Stomach (tissue), 9 donors: ENCODE data around the gene SEZ6L2. TPM values are rescaled to one million over a fixed set of nuclear protein-coding genes. Genes with fewer than 3 reads are reported as not detected.
A peak's percentile ranks its signal among the peaks of the same experiment; 100 is the strongest.

ENCODE experiments used
- DNase-seq, 2 donors: peaks; one replicate each; pipeline versions ENCODE4 v3.0.0 to v3.0.0-alpha.2; 2013 to 2019
- H3K27ac ChIP-seq, 5 donors: fragments of 200-600 bp in 4 of 5; sonication (generic) in 4 of 5; one replicate each; pipeline ENCODE4 v1.5.1; 2013 to 2019; ENCODE audit warnings: mild to moderate bottlenecking in 1 of 5, moderate library complexity in 1 of 5
- H3K27me3 ChIP-seq, 3 donors: fragments of 200-600 bp; sonication (generic); one replicate each; pipeline ENCODE4 v1.5.1; 2017 to 2019; ENCODE audit warnings: mixed run types in 1 of 3
- H3K36me3 ChIP-seq, 4 donors: fragments of 200-600 bp; sonication (generic); 1 replicate in 3 of 4; 2 replicates in 1 of 4; pipeline ENCODE4 v1.5.1; 2016 to 2019
- H3K4me1 ChIP-seq, 4 donors: fragments of 200-600 bp; sonication (generic); one replicate each; pipeline ENCODE4 v1.5.1; 2016 to 2019
- H3K4me3 ChIP-seq, 4 donors: fragments of 200-600 bp; sonication (generic) in 3 of 4; one replicate each; pipeline ENCODE4 v1.5.1; 2016 to 2019; ENCODE audit warnings: mild to moderate bottlenecking in 1 of 4
- H3K9me3 ChIP-seq, 4 donors: fragments of 200-600 bp; sonication (generic); one replicate each; pipeline ENCODE4 v1.5.1; 2016 to 2019
- EP300 ChIP-seq: sonication (generic); formaldehyde crosslinking; IDR thresholded peaks from one replicate; pipeline ENCODE4 v1.6.1; 2017; ENCODE audit warnings: antibody characterized with exemption
- POLR2A ChIP-seq, 4 donors: fragments of 450-650 bp; IDR thresholded peaks; one replicate each; pipeline ENCODE4 v1.6.1; 2016; ENCODE audit warnings: antibody characterized with exemption in 4 of 4, control low read depth in 2 of 4, mild to moderate bottlenecking in 1 of 4, moderate library complexity in 1 of 4
- POLR2AphosphoS5 ChIP-seq, 3 donors: sonication (generic); formaldehyde crosslinking; IDR thresholded peaks; one replicate each; pipeline ENCODE4 v1.6.1; 2016; ENCODE audit warnings: antibody characterized with exemption in 3 of 3
- WGBS, 5 donors: extraction: QIAGEN DNeasy Blood & Tissue Kit in 3 of 5; methylation state at CpG; one replicate each; pipeline versions ENCODE4 v1.1.5 to v1.1.7; 2013 to 2018; 5-methylcytosine and 5-hydroxymethylcytosine counted together
- intact Hi-C: fragments of 100-400 bp; cut with DNase I; formaldehyde crosslinking; loops from one replicate; pipeline ENCODE4 v1.15.1; 2023; ENCODE audit warnings: low total_unique reads
- polyA plus RNA-seq, 3 donors: library from polyadenylated mRNA; stranded (reverse); fragments of 200-250 nt; gene quantifications; one replicate each; pipeline ENCODE4 v1.2.3, GENCODE V29; 2013
- total RNA-seq, 5 donors: library from RNA; depleted of rRNA; stranded (reverse); fragments of >200 nt; gene quantifications; one replicate each; pipeline versions ENCODE4 v1.1.0 to v1.2.3, GENCODE V29; 2014 to 2016
- TF ChIP-seq, protein P1 (sequence below), 7 experiments: fragments of 450-650 bp in 4 of 7; fragments of 200-600 bp in 3 of 7; sonication (generic) in 3 of 7; IDR thresholded peaks; one replicate each; pipeline ENCODE4 v1.5.1; 2016 to 2019; ENCODE audit warnings: antibody characterized with exemption in 7 of 7, control low read depth in 2 of 7, mild to moderate bottlenecking in 1 of 7
- donor health status: healthy with polysubstance abuse.
- donor health status: Bipolar disorder and iron deficiency.
- donor health status: healthy.

The SEZ6L2 gene
- total and polyA plus RNA-seq, 8 donors, result 1.5 to 31.4 (median 7.7) TPM; not detected in 1

DNA sequence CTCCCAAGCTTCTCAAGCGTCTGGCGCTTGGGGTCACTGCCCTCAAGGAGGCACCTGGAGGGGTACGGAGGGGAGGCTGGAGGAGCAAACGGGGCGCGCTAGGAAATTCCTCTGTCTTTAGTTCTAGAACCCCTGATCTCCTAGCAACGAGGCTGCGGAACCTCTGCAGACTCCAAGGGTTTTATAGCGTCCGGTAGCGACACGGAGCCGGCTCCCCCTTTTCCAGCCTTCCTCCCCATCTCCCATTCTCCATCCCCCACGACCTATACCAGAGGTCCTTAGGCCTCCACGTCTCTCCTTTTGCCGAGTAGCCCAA lies 35.7 kb downstream of the SEZ6L2 start:
- intact Hi-C loops, result loop anchor here (10.0 kb wide), 1 partner anchor 161 kb away; the partner anchor contains the start of gene C16orf92
- Histone ChIP-seq H3K27ac (peak overlapping the region; percentile 85 to 96 (median 92)), H3K4me1 (peaks cover 15 to 42% (median 34%) of the 10 kb centered on the region in 4 donors), H3K27me3 (no peaks in the 10 kb centered on the region), H3K9me3 (no peaks in the 10 kb centered on the region), H3K36me3 (peaks cover 20 to 28% (median 26%) of the 10 kb centered on the region in 4 donors), H3K4me3 (peak overlapping the region; percentile 94 to 99 (median 98))
- DNase-seq, result no peak
- 33 to 52% (median 36%) methylated on average over 11 to 16 of the region's 16 CpGs for WGBS, 5 donors
- TF ChIP-seq POLR2A (IDR thresholded peaks at IDR 0.05), result no peak
- TF ChIP-seq, protein P1, sequence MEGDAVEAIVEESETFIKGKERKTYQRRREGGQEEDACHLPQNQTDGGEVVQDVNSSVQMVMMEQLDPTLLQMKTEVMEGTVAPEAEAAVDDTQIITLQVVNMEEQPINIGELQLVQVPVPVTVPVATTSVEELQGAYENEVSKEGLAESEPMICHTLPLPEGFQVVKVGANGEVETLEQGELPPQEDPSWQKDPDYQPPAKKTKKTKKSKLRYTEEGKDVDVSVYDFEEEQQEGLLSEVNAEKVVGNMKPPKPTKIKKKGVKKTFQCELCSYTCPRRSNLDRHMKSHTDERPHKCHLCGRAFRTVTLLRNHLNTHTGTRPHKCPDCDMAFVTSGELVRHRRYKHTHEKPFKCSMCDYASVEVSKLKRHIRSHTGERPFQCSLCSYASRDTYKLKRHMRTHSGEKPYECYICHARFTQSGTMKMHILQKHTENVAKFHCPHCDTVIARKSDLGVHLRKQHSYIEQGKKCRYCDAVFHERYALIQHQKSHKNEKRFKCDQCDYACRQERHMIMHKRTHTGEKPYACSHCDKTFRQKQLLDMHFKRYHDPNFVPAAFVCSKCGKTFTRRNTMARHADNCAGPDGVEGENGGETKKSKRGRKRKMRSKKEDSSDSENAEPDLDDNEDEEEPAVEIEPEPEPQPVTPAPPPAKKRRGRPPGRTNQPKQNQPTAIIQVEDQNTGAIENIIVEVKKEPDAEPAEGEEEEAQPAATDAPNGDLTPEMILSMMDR (IDR thresholded peaks at IDR 0.05), result no peak
- TF ChIP-seq POLR2AphosphoS5 (IDR thresholded peaks at IDR 0.05), result no peak
- no peak for TF ChIP-seq EP300

DNA sequence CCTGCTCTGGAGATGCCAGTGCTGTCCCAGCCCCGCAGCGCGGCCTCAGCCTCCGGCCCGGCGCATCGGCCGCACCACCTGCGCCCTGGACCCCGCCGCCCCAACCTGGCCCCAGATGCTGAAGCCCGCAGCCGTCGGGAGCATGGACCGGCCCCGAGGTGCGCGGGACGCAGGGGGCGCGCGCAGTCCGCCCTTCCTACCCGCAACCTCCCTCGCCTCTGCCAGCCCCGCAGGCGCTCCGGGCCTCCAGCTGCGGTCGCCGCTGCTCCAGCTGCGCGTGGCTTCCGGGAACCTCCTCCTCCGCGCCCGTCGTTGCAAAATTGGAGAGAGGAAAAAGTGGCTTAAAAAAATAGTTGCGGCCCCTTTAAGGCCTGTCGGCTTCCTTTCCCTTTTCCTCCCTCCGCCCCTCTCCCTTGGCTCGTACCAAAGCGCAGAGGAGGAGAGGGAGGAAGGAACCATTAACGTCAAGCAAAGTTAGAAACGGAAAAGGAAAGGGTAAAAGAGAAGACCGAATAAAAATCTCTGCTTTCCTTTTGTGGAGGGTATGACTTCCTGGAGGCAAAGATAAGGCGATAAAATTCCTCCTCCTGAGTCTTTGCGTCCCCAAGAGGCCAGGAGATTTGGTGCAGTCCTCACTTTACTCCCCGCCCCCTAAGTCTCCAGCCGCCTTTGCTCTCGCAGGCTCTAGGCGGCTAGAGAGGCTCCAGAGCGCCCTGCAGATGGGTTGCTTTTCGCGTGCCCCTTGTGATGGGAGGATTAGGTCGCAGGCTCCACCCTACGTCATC lies 36.3 kb downstream of the SEZ6L2 start, which contains the start of gene CDIPT:
TSS of gene CDIPT (minus strand) at position 343 of the 785 bp plus-strand sequence. CDS start 369 bp downstream, outside the sequence.
- peaks cover 23 to 34% (median 31%) of the 10 kb centered on the region in 4 donors for H3K36me3 ChIP-seq
- TF ChIP-seq, protein P1 (IDR thresholded peaks at IDR 0.05), result peak in 5 of 7 experiments; percentile 45 to 76 (median 52)
- TF ChIP-seq EP300 (no peak), POLR2AphosphoS5 (IDR thresholded peaks at IDR 0.05) (peak; percentile 79 to 96 (median 84)), POLR2A (IDR thresholded peaks at IDR 0.05) (no peak)
- no peaks in the 10 kb centered on the region for H3K9me3 ChIP-seq
- DNase-seq, result peak; percentile 94 to 99
- peaks cover 15 to 46% (median 37%) of the 10 kb centered on the region in 4 donors for H3K4me1 ChIP-seq
- peak within 1 kb of the TSS; percentile 94 to 99 (median 98) for H3K4me3 ChIP-seq
- peak within 1 kb of the TSS; percentile 85 to 96 (median 92) for H3K27ac ChIP-seq
- WGBS, 5 donors, result 0 to 1% (median 0%) methylated on average over 35 to 57 of the region's 57 CpGs
- intact Hi-C loops, result loop anchor here (10.0 kb wide), 1 partner anchor 162 kb away; the partner anchor contains the start of gene C16orf92
- no peaks in the 10 kb centered on the region for H3K27me3 ChIP-seq

DNA sequence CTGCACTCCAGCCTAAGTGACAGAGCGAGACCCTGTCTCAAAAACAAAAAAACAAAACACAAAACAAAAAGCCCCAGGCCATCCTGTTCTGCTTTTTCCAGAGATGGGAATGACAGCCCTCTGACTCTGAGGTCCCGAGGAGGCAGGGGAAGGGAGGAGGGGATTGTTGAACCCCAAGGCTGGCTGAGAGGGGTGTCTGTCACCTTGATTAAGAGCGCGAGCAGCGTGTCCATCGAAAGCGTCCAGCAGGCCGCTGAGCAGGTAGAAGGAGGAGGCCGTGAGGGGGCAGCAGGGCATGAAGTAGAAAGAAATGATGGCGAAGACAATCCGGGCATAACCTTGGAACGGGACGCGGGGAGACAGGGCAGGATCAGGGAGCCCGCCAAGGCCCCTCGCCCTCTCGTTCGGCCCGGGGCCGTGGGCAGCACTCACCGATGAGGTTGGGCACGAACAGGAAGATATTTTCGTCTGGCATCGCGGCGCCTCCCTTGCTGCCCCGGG lies 36.9 kb downstream of the SEZ6L2 start:
- WGBS, 5 donors, result 1 to 2% (median 2%) methylated on average over 14 to 27 of the region's 27 CpGs
- peak overlapping the region; percentile 94 to 99 (median 98) for H3K4me3 ChIP-seq
- TF ChIP-seq, protein P1 (IDR thresholded peaks at IDR 0.05), result peak in 1 of 7 experiments; percentile 6
- no peak for TF ChIP-seq POLR2AphosphoS5 (IDR thresholded peaks at IDR 0.05)
- peak overlapping the region; percentile 85 to 96 (median 92) for H3K27ac ChIP-seq
- H3K4me1 ChIP-seq, result peaks cover 15 to 46% (median 37%) of the 10 kb centered on the region in 4 donors
- peak; percentile 34 to 62 for DNase-seq
- peaks cover 23 to 38% (median 31%) of the 10 kb centered on the region in 4 donors for H3K36me3 ChIP-seq
- no peaks in the 10 kb centered on the region for H3K9me3 ChIP-seq
- H3K27me3 ChIP-seq, result no peaks in the 10 kb centered on the region
- intact Hi-C loops, result loop anchor here (10.0 kb wide), 1 partner anchor 162 kb away; the partner anchor contains the start of gene C16orf92

DNA sequence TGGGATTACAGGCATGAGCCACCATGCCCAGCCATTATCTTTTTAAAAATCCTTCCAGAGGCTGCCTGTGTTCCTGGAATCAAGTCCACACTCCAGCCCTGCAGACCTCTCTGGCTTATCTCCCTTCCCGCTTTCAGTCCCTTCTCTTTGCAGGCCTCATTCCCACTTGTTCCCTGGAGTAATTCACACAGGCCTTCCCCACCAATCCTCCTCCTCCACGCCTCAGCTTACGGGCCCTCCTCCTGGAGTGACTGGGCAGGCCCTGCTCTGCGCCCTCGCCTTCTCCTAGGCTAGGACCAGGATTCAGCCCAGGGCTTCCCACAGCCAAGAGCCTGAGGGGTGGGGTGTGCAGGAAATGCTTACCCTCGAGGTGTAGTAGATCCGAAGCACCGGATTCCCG lies 39.1 kb downstream of the SEZ6L2 start:
- DNase-seq, result peak in 1 of 2 donors; percentile 32
- H3K4me3 ChIP-seq, result peak overlapping the region in 1 of 4 donors; percentile 99
- TF ChIP-seq EP300, result no peak
- TF ChIP-seq, protein P1 (IDR thresholded peaks at IDR 0.05), result no peak
- peak in 1 of 3 donors; percentile 11 for TF ChIP-seq POLR2AphosphoS5 (IDR thresholded peaks at IDR 0.05)
- no peak for TF ChIP-seq POLR2A (IDR thresholded peaks at IDR 0.05)
- peaks cover 23 to 38% (median 31%) of the 10 kb centered on the region in 4 donors for H3K36me3 ChIP-seq
- intact Hi-C loops, result loop anchor here (10.0 kb wide), 1 partner anchor 165 kb away; the partner anchor contains the start of gene C16orf92
- no peaks in the 10 kb centered on the region for H3K9me3 ChIP-seq
- peak overlapping the region in 2 of 5 donors; percentile 1 to 16 for H3K27ac ChIP-seq
- peaks cover 18 to 66% (median 53%) of the 10 kb centered on the region in 4 donors for H3K4me1 ChIP-seq
- no peaks in the 10 kb centered on the region for H3K27me3 ChIP-seq
- WGBS, 5 donors, result 47 to 76% (median 59%) methylated on average over 7 to 9 of the region's 9 CpGs
